GM23248 (cell line): ENCODE measurements around the gene HLA-B.

ENCODE experiments used
- EZH2 ChIP-seq: fragments of 200-600 bp; sonication (generic); IDR thresholded peaks from 2 replicates; pipeline ENCODE4 v1.6.1; 2018; ENCODE audit warnings: antibody characterized with exemption, mild to moderate bottlenecking; ENCODE audit not compliant: insufficient read depth, poor library complexity, severe bottlenecking
- EZH2phosphoT487 ChIP-seq: fragments of 200-600 bp; sonication (generic); IDR thresholded peaks from 2 replicates; pipeline ENCODE4 v1.6.1; 2018; ENCODE audit warnings: antibody characterized with exemption, moderate library complexity, mild to moderate bottlenecking, low read depth; ENCODE audit not compliant: insufficient read depth

DNA sequence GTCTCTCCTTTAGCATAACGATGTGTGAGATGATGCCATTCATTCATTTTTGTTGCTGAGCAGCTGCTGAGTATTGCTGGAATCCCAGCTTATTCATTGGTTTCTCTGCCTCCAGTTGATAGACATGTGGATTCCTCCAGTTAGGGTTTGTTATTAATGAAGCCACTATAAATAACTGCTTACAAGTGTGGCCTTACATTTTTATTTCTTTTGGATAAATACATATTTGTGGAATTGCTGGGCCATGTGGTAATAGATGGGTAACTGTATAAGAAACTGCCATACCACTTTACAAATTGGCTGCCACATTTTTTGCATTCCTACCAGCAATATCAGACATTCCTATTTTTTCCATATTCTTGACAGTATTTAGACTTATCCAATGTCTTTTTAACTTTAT, 2.6 kb upstream of the HLA-B start:
- TF ChIP-seq EZH2 (no peak), EZH2phosphoT487 (no peak)
